Uterus (tissue), 2 donors: ENCODE data around the gene SANBR.

Experiments
- POLR2A ChIP-seq, 2 donors: fragments of 450-650 bp; IDR thresholded peaks; one replicate each; pipeline ENCODE4 v1.6.1; 2016; ENCODE audit warnings: antibody characterized with exemption in 2 of 2, mild to moderate bottlenecking in 1 of 2, moderate library complexity in 1 of 2
- TF ChIP-seq, protein P1 (sequence below), 4 experiments: fragments of 200-600 bp in 2 of 4; fragments of 450-650 bp in 2 of 4; sonication (generic) in 2 of 4; IDR thresholded peaks; one replicate each; pipeline ENCODE4 v1.5.1; 2016 to 2019; ENCODE audit warnings: antibody characterized with exemption in 4 of 4, mild to moderate bottlenecking in 2 of 4, moderate library complexity in 1 of 4

DNA sequence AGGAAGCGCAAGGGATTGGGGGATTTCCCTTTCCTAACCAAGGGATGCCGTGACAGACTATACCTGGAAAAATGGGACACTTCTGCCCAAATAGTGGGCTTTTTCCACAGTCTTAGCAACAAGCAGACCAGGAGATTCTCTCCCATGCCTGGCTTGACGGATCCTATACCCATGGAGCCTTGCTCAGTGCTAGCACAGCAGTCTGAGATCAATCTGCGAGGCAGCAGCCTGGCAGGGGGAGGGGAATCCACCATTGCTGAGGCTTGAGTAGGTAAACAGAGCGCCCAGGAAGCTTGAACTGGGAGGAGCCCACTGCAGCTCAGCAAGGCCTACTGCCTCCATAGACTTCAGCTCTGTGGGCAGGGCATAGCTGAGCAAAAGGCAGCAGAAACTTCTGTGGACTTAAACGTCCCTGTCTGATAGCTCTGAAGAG lies 44.4 kb upstream of the SANBR start:
- TF ChIP-seq, protein P1, sequence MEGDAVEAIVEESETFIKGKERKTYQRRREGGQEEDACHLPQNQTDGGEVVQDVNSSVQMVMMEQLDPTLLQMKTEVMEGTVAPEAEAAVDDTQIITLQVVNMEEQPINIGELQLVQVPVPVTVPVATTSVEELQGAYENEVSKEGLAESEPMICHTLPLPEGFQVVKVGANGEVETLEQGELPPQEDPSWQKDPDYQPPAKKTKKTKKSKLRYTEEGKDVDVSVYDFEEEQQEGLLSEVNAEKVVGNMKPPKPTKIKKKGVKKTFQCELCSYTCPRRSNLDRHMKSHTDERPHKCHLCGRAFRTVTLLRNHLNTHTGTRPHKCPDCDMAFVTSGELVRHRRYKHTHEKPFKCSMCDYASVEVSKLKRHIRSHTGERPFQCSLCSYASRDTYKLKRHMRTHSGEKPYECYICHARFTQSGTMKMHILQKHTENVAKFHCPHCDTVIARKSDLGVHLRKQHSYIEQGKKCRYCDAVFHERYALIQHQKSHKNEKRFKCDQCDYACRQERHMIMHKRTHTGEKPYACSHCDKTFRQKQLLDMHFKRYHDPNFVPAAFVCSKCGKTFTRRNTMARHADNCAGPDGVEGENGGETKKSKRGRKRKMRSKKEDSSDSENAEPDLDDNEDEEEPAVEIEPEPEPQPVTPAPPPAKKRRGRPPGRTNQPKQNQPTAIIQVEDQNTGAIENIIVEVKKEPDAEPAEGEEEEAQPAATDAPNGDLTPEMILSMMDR (IDR thresholded peaks at IDR 0.05), result no peak
- TF ChIP-seq POLR2A (IDR thresholded peaks at IDR 0.05), result no peak
